Measurements from ENCODE around the gene ANKRD63. TPM values are rescaled to one million over a fixed set of nuclear protein-coding genes. Genes with fewer than 3 reads are reported as not detected.
A peak's percentile ranks its signal among the peaks of the same experiment; 100 is the strongest.

Gene ANKRD63
- total and polyA plus RNA-seq, 2 of the 8 experiments (the other 6 are each of a cell fraction or from before 2014, with no cell fraction given): 0.18 to 0.26 TPM

GRCh38 chr15:40290545-40290917 lies 7.7 kb upstream of the ANKRD63 start:
- peak in 1 of 2 experiments; percentile 51 for DNase-seq (ENCODE audit: low read depth in 1 of 2, low spot score in 2 of 2)
- Histone ChIP-seq H3K4me2 (ENCODE audit: insufficient read depth in 1 of 2, low read depth in 2 of 2, low read length in 2 of 2) (peak overlapping the region; percentile 38 to 54; a peak in 2 of 4 replicates), H3K27me3 (replicated peaks in 1 of 4; ENCODE audit: control insufficient read depth in 3 of 4, extremely low read depth in 1 of 4, insufficient read depth in 3 of 4, low read length in 3 of 4) (peaks cover 16 to 52% (median 36%) of the 10 kb centered on the region in 4 experiments; a peak in 6 of 7 replicates), H3K4me1 (replicated peaks in 1 of 4; ENCODE audit: control insufficient read depth in 3 of 4, insufficient read depth in 4 of 4, low read length in 3 of 4) (peaks cover 3 to 33% (median 19%) of the 10 kb centered on the region in 4 experiments), H3K79me1 (ENCODE audit: low read depth, low read length) (no peaks in the 10 kb centered on the region; the same call in 1 of the 2 replicates), H4K8ac (ENCODE audit: extremely low read depth, insufficient read depth, low read length) (no peak overlapping the region; the same call in 1 of the 2 replicates), H2BK12ac (ENCODE audit: low read depth, low read length) (peak overlapping the region; percentile 91; the same call in 1 of the 2 replicates), H3K9ac (replicated peaks in 1 of 4; ENCODE audit: extremely low read depth in 1 of 4, low read depth in 3 of 4, low read length in 3 of 4) (no peak overlapping the region), H4K5ac (ENCODE audit: insufficient read length, low read depth, low read length) (no peak overlapping the region), H2AK5ac (ENCODE audit: low read depth, low read length) (no peak overlapping the region), H3K18ac (ENCODE audit: extremely low read depth, low read length) (no peak overlapping the region), H3K4me3 (ENCODE audit: extremely low read depth in 1 of 4, insufficient read depth in 2 of 4, low read depth in 3 of 4, low read length in 4 of 4) (peak overlapping the region in 1 of 4 experiments; percentile 54; a peak in 2 of 8 replicates), H3K36me3 (ENCODE audit: control insufficient read depth in 2 of 4, insufficient read depth in 4 of 4, low read length in 3 of 4) (no peaks in the 10 kb centered on the region), H2BK20ac (ENCODE audit: low read length) (0 out of 2 replicates have a peak overlapping the region, but pooled peaks have one; percentile 9), H2BK15ac (ENCODE audit: low read length) (0 out of 2 replicates have a peak overlapping the region, but pooled peaks have one; percentile 24), H3K79me2 (ENCODE audit: control insufficient read depth in 1 of 2, insufficient read depth in 2 of 2, low read length in 2 of 2) (no peaks in the 10 kb centered on the region), H3K27ac (ENCODE audit: low read depth, low read length) (no peak overlapping the region), H3K23me2 (ENCODE audit: low read depth, low read length) (peaks cover 3% of the 10 kb centered on the region; the same call in 1 of the 2 replicates), H2BK5ac (ENCODE audit: low read depth, low read length) (no peak overlapping the region; the same call in 1 of the 2 replicates), H3K9me3 (ENCODE audit: insufficient read depth in 2 of 2, low read depth in 1 of 2, low read length in 1 of 2) (no peaks in the 10 kb centered on the region), H3K56ac (replicated peaks; ENCODE audit: insufficient read length, low read depth, low read length) (no peak overlapping the region), H4K91ac (replicated peaks; ENCODE audit: insufficient read length, low read length) (peak overlapping the region; percentile 32), H3K23ac (ENCODE audit: insufficient read length) (no peak overlapping the region), H2BK120ac (replicated peaks; ENCODE audit: low read depth, low read length) (peak overlapping the region; percentile 11), H3K14ac (ENCODE audit: insufficient read length) (no peak overlapping the region), H3K4ac (replicated peaks; ENCODE audit: insufficient read length, low read depth, low read length) (peak overlapping the region; percentile 12), H4K20me1 (replicated peaks in 1 of 2; ENCODE audit: control insufficient read depth in 1 of 2, insufficient read depth in 2 of 2, low read length in 2 of 2) (peaks cover 0 to 1% of the 10 kb centered on the region in 2 experiments), H2AFZ (ENCODE audit: low read length) (peak overlapping the region; percentile 36; the same call in 1 of the 2 replicates)
- ChIA-PET CTCF (ENCODE audit: partially characterized antibody) (interaction anchor here (0.5 to 16.2 kb wide), 11 partner anchors 15 to 251 kb away, joined by 3 to 518 read pairs (median 5); partner anchors contain the start of genes CCDC9B, INAFM2 and PLCB2), POLR2A (ENCODE audit: partially characterized antibody) (interaction anchor here (0.7 to 5.4 kb wide), 15 partner anchors 8 to 130 kb away, joined by 3 to 46 read pairs (median 4); partner anchors contain the start of genes ANKRD63, INAFM2 and PLCB2)
- FAIRE-seq: no peak
- whole genome bisulfite sequencing, 2 experiments (ENCODE audit: extremely low coverage in 1 of 2, insufficient coverage in 1 of 2, insufficient read length in 1 of 2, insufficient replicate concordance in 2 of 2, low coverage in 1 of 2, low lambda C conversion rate in 2 of 2, missing lambda C conversion rate in 1 of 2): 20% methylated on average over 12 of the region's 12 CpGs; no CpG with 5 or more reads in 1 of the 2 experiments
- TF ChIP-seq TEAD4 (IDR thresholded peaks at IDR 0.05; ENCODE audit: low read depth, low read length) (no peak), SRF (IDR thresholded peaks at IDR 0.05; ENCODE audit: low read depth, low read length) (no peak), CTBP2 (IDR thresholded peaks at IDR 0.05; ENCODE audit: borderline replicate concordance, insufficient read depth, insufficient read length, low read length) (no peak), E2F6 (IDR thresholded peaks at IDR 0.05) (no peak), HDAC6 (IDR thresholded peaks at IDR 0.05; ENCODE audit: low read depth, low read length) (no peak), SAP30 (IDR thresholded peaks at IDR 0.05; ENCODE audit: insufficient read depth, insufficient replicate concordance, low read length) (no peak), SP1 (IDR thresholded peaks at IDR 0.05; ENCODE audit: low read depth, low read length) (no peak), SIX5 (IDR thresholded peaks at IDR 0.05; ENCODE audit: low read depth, low read length) (no peak), EGR1 (IDR thresholded peaks at IDR 0.05; ENCODE audit: borderline replicate concordance, low read depth, low read length) (no peak), POU5F1 (IDR thresholded peaks at IDR 0.05; ENCODE audit: low read depth, low read length) (no peak), JUND (IDR thresholded peaks at IDR 0.05; ENCODE audit: low read length) (no peak), BRCA1 (IDR thresholded peaks at IDR 0.05; ENCODE audit: low read depth, low read length) (no peak), KDM4A (IDR thresholded peaks at IDR 0.05; ENCODE audit: low read depth, low read length, severe bottlenecking) (no peak)

All from H1 (cell line).